Epithelial cell of esophagus (primary cell): ENCODE measurements around the gene MTFP1.

ENCODE experiments used
- DNase-seq: peaks from one replicate; pipeline ENCODE4 v3.0.0; 2010; ENCODE audit warnings: low read depth
- H3K4me3 ChIP-seq: 2 replicates; pipeline ENCODE4 v1.5.1; 2011; ENCODE audit warnings: mild to moderate bottlenecking, low read length, control low read depth
- CTCF ChIP-seq: IDR thresholded peaks from 2 replicates; pipeline ENCODE4 v1.5.1; 2011; ENCODE audit warnings: low read depth, mild to moderate bottlenecking, low read length, control low read depth, inconsistent platforms; ENCODE audit not compliant: insufficient read depth; ENCODE audit errors: missing control alignments

Gene MTFP1

DNA sequence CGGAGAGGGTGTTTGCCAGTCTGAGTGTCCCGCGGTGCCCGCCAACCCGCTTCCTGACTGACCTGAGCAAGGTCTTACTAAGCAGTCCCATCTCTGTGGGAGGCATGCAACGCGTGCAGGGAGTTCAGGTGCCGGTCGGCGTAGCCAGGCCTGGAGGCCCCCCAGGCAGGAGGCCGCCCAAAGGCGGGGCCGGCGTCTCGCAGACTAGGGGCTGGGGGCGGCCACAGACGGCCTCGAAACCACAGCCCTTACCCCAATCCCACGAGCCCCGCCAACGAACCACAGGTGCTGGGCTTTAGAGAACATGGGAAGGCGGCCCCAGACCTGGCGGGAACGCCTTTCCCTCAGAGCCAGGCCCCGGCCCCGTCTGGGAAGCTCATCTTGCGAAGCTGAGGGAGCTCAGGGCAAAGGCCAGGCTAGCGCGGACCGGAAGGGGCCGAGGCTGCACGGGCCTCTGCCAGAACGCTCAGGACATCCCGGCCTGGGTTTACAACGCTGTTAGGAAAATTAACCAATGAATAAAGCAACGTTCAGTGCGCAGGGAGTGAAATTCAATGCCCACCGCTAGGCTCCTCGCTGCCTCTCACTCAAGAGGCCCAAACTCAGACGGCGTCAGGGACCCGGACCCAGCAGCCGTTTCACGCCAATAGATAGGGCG is 2.1 kb upstream of the MTFP1 start:
- peak overlapping the region; percentile 58 for H3K4me3 ChIP-seq
- DNase-seq, result peak; percentile 68
- no peak for TF ChIP-seq CTCF

GRCh38 chr22:30423959-30424533 is 1.5 kb upstream of the MTFP1 start:
- DNase-seq, result peak; percentile 99
- TF ChIP-seq CTCF, result no peak
- H3K4me3 ChIP-seq, result peak overlapping the region; percentile 58

GRCh38 chr22:30424534-30425326 is 838 bp upstream of the MTFP1 start:
- peak overlapping the region; percentile 64 for H3K4me3 ChIP-seq
- peak; percentile 13 for TF ChIP-seq CTCF
- peak; percentile 54 for DNase-seq

DNA sequence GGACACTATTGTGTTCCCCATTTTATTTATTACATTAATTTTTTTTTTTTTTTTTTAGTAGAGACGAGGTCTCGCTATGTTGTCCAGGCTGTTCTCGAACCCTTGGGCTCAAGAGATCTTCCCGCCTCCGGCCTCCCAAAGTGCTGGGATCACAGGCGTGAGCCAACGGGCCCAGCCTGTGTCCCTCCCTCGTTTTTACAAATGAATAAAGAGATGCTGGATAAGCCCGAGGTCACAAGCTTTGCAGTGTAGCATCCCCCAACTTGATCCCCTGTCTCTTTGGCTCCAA is 297 bp upstream of the MTFP1 start:
- TF ChIP-seq CTCF, result no peak
- DNase-seq, result no peak
- peak overlapping the region; percentile 64 for H3K4me3 ChIP-seq

- H3K4me3 ChIP-seq, result peak overlapping the region; percentile 64
- peak; percentile 81 for TF ChIP-seq CTCF
- peak; percentile 90 for DNase-seq
Measured at GRCh38 chr22:30426388-30427353, 1.1 kb downstream of the MTFP1 start.

- H3K4me3 ChIP-seq, result no peak overlapping the region
- TF ChIP-seq CTCF, result no peak
- no peak for DNase-seq
Measured at GRCh38 chr22:30427871-30428270, 2.3 kb downstream of the MTFP1 start.
